HEK293 (cell line): ENCODE results near the gene APRT.

Source experiments
- CTCF ChIA-PET: fragments of 350-600 bp; formaldehyde crosslinking; extraction: SDS; loops from one replicate; lab custom pipeline; 2021; ENCODE audit warnings: antibody characterized with exemption; lab: Yijun Ruan, JAX
- POLR2A ChIA-PET: fragments of 300-600 bp; formaldehyde crosslinking; extraction: SDS; loops from one replicate; lab custom pipeline; 2020; ENCODE audit warnings: antibody characterized with exemption, inconsistent platforms; lab: Yijun Ruan, JAX
- H3K27ac ChIP-seq: fragments of 200-500 bp; sonication (Bioruptor generic); 2 replicates; pipeline ENCODE4 v1.5.1; 2014; ENCODE audit warnings: low read depth, low read length, control low read depth, inconsistent platforms; ENCODE audit errors: extremely low read depth
- H3K36me3 ChIP-seq, 2 experiments: fragments of 200-500 bp in 1 of 2; sonication (Bioruptor generic) in 1 of 2; 1 replicate in 1 of 2; 2 replicates in 1 of 2; pipeline ENCODE4 v1.5.1; 2014 to 2017; ENCODE audit warnings: inconsistent platforms in 2 of 2, low read length in 2 of 2; ENCODE audit not compliant: control insufficient read depth in 2 of 2, insufficient read depth in 1 of 2
- H3K4me1 ChIP-seq: fragments of 200-500 bp; sonication (Bioruptor generic); 2 replicates; pipeline ENCODE4 v1.5.1; 2014; ENCODE audit warnings: mild to moderate bottlenecking, low read length, inconsistent platforms; ENCODE audit not compliant: control insufficient read depth, insufficient read depth
- H3K4me3 ChIP-seq: 2 replicates; pipeline ENCODE4 v1.5.1; 2011; ENCODE audit warnings: low read depth, mild to moderate bottlenecking, control low read depth, low read length, moderate library complexity
- H3K9me3 ChIP-seq: fragments of 200-500 bp; sonication (Bioruptor generic); 2 replicates; pipeline ENCODE4 v1.5.1; 2014; ENCODE audit warnings: low read depth, low read length, inconsistent platforms; ENCODE audit not compliant: control insufficient read depth, insufficient read depth
- MEIS1 ChIP-seq: sonication (generic); formaldehyde crosslinking; IDR thresholded peaks from 2 replicates; pipeline ENCODE4 v1.8.1; 2022; ENCODE audit warnings: missing genetic modification reagents, mild to moderate bottlenecking, borderline replicate concordance
- OSR2 ChIP-seq: fragments of 450-650 bp; formaldehyde crosslinking; IDR thresholded peaks from 2 replicates; pipeline ENCODE4 v1.5.1; 2016; ENCODE audit warnings: missing biosample characterization, missing genetic modification characterization
- SETDB1 ChIP-seq: IDR thresholded peaks from one replicate; pipeline ENCODE4 v1.6.1; 2017; ENCODE audit warnings: mild to moderate bottlenecking, low read length, moderate library complexity, mixed read lengths; ENCODE audit not compliant: insufficient read length
- TRIM28 ChIP-seq: IDR thresholded peaks from 2 replicates; pipeline ENCODE4 v1.6.1; 2011; ENCODE audit warnings: low read length, control low read depth, borderline replicate concordance
- ZBTB1 ChIP-seq: fragments of 450-650 bp; formaldehyde crosslinking; IDR thresholded peaks from 2 replicates; pipeline ENCODE4 v1.5.1; 2016; ENCODE audit warnings: missing biosample characterization, missing genetic modification characterization
- ZBTB21 ChIP-seq: fragments of 450-650 bp; formaldehyde crosslinking; IDR thresholded peaks from 2 replicates; pipeline ENCODE4 v1.5.1; 2017; ENCODE audit warnings: missing biosample characterization, missing genetic modification characterization
- ZNF112 ChIP-seq: fragments of 450-650 bp; formaldehyde crosslinking; IDR thresholded peaks from 2 replicates; pipeline ENCODE4 v1.5.0; 2017; ENCODE audit warnings: missing biosample characterization, missing genetic modification characterization
- ZNF121 ChIP-seq: fragments of 450-650 bp; formaldehyde crosslinking; IDR thresholded peaks from 2 replicates; pipeline ENCODE4 v1.5.1; 2016; ENCODE audit warnings: missing biosample characterization, missing genetic modification characterization
- ZNF157 ChIP-seq: fragments of 450-650 bp; formaldehyde crosslinking; IDR thresholded peaks from 2 replicates; pipeline ENCODE4 v1.5.1; 2016; ENCODE audit warnings: missing biosample characterization, missing genetic modification characterization
- ZNF239 ChIP-seq: fragments of 450-650 bp; formaldehyde crosslinking; IDR thresholded peaks from 2 replicates; pipeline ENCODE4 v1.5.1; 2016; ENCODE audit warnings: missing biosample characterization, missing genetic modification characterization
- ZNF302 ChIP-seq: fragments of 450-650 bp; formaldehyde crosslinking; IDR thresholded peaks from 2 replicates; pipeline ENCODE4 v1.5.1; 2016; ENCODE audit warnings: missing biosample characterization, missing genetic modification characterization, low read depth
- ZNF366 ChIP-seq: fragments of 450-650 bp; formaldehyde crosslinking; conservative IDR thresholded peaks from 2 replicates; pipeline ENCODE4 v1.5.1; 2016; ENCODE audit warnings: missing biosample characterization, missing genetic modification characterization
- ZNF37A ChIP-seq: fragments of 450-650 bp; IDR thresholded peaks from 2 replicates; pipeline ENCODE4 v1.5.1; 2018; ENCODE audit warnings: missing biosample characterization, missing genetic modification characterization
- ZNF426 ChIP-seq: fragments of 450-650 bp; formaldehyde crosslinking; IDR thresholded peaks from 2 replicates; pipeline ENCODE4 v1.5.1; 2017; ENCODE audit warnings: missing biosample characterization, missing genetic modification characterization, mild to moderate bottlenecking, inconsistent platforms, moderate library complexity
- ZNF473 ChIP-seq: fragments of 450-650 bp; formaldehyde crosslinking; IDR thresholded peaks from 2 replicates; pipeline ENCODE4 v1.5.1; 2017; ENCODE audit warnings: missing biosample characterization, missing genetic modification characterization
- ZNF548 ChIP-seq: fragments of 450-650 bp; formaldehyde crosslinking; IDR thresholded peaks from 2 replicates; pipeline ENCODE4 v1.5.1; 2016; ENCODE audit warnings: missing biosample characterization, missing genetic modification characterization
- ZNF596 ChIP-seq: fragments of 450-650 bp; IDR thresholded peaks from 2 replicates; pipeline ENCODE4 v1.5.0; 2018; ENCODE audit warnings: missing biosample characterization, mild to moderate bottlenecking, missing genetic modification characterization, moderate library complexity
- ZNF600 ChIP-seq: fragments of 450-650 bp; formaldehyde crosslinking; IDR thresholded peaks from 2 replicates; pipeline ENCODE4 v1.5.1; 2016; ENCODE audit warnings: missing biosample characterization, missing genetic modification characterization
- ZNF830 ChIP-seq: fragments of 450-650 bp; IDR thresholded peaks from 2 replicates; pipeline ENCODE4 v1.5.0; 2018; ENCODE audit warnings: missing biosample characterization, missing genetic modification characterization, low read depth, mild to moderate bottlenecking, moderate library complexity
- ZSCAN16 ChIP-seq: fragments of 450-650 bp; formaldehyde crosslinking; IDR thresholded peaks from 2 replicates; pipeline ENCODE4 v1.5.1; 2016; ENCODE audit warnings: missing biosample characterization, missing genetic modification characterization
- ZSCAN23 ChIP-seq: fragments of 450-650 bp; formaldehyde crosslinking; IDR thresholded peaks from 2 replicates; pipeline ENCODE4 v1.5.1; 2016; ENCODE audit warnings: missing biosample characterization, missing genetic modification characterization
- TF ChIP-seq, protein P1 (sequence below): fragments of 450-650 bp; IDR thresholded peaks from 2 replicates; pipeline ENCODE4 v1.5.1; 2018; ENCODE audit warnings: missing biosample characterization, missing genetic modification characterization
- TF ChIP-seq, protein P2 (sequence below): fragments of 450-650 bp; formaldehyde crosslinking; IDR thresholded peaks from 2 replicates; pipeline ENCODE4 v1.5.1; 2017; ENCODE audit warnings: missing biosample characterization, missing genetic modification characterization
- TF ChIP-seq, protein P3 (sequence below): fragments of 450-650 bp; formaldehyde crosslinking; IDR thresholded peaks from 2 replicates; pipeline ENCODE4 v1.5.1; 2016; ENCODE audit warnings: missing biosample characterization, missing genetic modification characterization, borderline replicate concordance
- TF ChIP-seq, protein P4 (sequence below): fragments of 450-650 bp; formaldehyde crosslinking; IDR thresholded peaks from 2 replicates; pipeline ENCODE4 v1.5.1; 2016; ENCODE audit warnings: missing biosample characterization, missing genetic modification characterization

APRT gene

DNA sequence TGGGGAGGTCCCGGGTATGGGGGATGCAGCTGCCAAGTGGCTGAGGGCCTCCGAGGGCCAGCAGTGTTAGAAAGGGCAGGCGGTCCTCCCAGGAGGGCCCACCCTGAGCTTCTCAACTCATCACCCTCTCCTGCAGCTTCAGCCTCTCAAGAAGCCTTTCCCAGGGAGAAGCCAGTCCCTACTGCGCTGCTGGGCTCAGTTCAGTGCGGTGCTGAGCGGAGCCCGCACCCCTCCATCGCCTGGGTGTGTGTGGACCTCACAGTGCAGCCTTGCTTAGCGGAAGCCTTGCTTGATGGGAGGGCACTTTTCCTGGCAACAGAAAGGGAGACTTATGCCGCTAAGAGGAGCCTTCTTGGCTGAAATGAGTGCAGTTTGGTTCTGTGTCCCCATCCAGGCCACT lies 3.5 kb upstream of the APRT start:
- ChIA-PET CTCF (interaction anchor here (0.6 to 5.1 kb wide), 5 partner anchors 42 to 402 kb away, joined by 3 to 19 read pairs (median 4); partner anchors contain the start of genes CDH15 and ZNF778), POLR2A (interaction anchor here (0.7 kb wide), 1 partner anchor 43 kb away, joined by 3 read pairs; no protein-coding TSS in a partner anchor)
- H3K4me3 ChIP-seq: no peak overlapping the region
- no peak overlapping the region for H3K27ac ChIP-seq
- H3K4me1 ChIP-seq: peaks cover 3% of the 10 kb centered on the region; the same call in 1 of the 2 replicates
- peaks cover 0 to 9% of the 10 kb centered on the region in 2 experiments; a peak in 1 of 3 replicates for H3K36me3 ChIP-seq
- H3K9me3 ChIP-seq: no peaks in the 10 kb centered on the region
- TF ChIP-seq ZNF366 (no peak), ZSCAN23 (tag by site-specific recombination) (no peak), SETDB1 (no peak), OSR2 (tag by site-specific recombination) (no peak), ZNF548 (no peak), ZNF830 (tag by site-specific recombination) (no peak), ZNF112 (tag by site-specific recombination) (no peak), TRIM28 (no peak), ZBTB21 (tag by site-specific recombination) (no peak), ZNF302 (tag by site-specific recombination) (no peak), ZNF37A (tag by site-specific recombination) (no peak), ZNF239 (tag by site-specific recombination) (no peak), ZNF121 (tag by site-specific recombination) (no peak), ZBTB1 (no peak), ZSCAN16 (tag by site-specific recombination) (no peak)
- TF ChIP-seq, protein P1, sequence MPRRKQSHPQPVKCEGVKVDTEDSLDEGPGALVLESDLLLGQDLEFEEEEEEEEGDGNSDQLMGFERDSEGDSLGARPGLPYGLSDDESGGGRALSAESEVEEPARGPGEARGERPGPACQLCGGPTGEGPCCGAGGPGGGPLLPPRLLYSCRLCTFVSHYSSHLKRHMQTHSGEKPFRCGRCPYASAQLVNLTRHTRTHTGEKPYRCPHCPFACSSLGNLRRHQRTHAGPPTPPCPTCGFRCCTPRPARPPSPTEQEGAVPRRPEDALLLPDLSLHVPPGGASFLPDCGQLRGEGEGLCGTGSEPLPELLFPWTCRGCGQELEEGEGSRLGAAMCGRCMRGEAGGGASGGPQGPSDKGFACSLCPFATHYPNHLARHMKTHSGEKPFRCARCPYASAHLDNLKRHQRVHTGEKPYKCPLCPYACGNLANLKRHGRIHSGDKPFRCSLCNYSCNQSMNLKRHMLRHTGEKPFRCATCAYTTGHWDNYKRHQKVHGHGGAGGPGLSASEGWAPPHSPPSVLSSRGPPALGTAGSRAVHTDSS (tag by site-specific recombination): no peak
- TF ChIP-seq, protein P2, sequence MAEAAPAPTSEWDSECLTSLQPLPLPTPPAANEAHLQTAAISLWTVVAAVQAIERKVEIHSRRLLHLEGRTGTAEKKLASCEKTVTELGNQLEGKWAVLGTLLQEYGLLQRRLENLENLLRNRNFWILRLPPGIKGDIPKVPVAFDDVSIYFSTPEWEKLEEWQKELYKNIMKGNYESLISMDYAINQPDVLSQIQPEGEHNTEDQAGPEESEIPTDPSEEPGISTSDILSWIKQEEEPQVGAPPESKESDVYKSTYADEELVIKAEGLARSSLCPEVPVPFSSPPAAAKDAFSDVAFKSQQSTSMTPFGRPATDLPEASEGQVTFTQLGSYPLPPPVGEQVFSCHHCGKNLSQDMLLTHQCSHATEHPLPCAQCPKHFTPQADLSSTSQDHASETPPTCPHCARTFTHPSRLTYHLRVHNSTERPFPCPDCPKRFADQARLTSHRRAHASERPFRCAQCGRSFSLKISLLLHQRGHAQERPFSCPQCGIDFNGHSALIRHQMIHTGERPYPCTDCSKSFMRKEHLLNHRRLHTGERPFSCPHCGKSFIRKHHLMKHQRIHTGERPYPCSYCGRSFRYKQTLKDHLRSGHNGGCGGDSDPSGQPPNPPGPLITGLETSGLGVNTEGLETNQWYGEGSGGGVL (tag by site-specific recombination): no peak
- TF ChIP-seq, protein P3, sequence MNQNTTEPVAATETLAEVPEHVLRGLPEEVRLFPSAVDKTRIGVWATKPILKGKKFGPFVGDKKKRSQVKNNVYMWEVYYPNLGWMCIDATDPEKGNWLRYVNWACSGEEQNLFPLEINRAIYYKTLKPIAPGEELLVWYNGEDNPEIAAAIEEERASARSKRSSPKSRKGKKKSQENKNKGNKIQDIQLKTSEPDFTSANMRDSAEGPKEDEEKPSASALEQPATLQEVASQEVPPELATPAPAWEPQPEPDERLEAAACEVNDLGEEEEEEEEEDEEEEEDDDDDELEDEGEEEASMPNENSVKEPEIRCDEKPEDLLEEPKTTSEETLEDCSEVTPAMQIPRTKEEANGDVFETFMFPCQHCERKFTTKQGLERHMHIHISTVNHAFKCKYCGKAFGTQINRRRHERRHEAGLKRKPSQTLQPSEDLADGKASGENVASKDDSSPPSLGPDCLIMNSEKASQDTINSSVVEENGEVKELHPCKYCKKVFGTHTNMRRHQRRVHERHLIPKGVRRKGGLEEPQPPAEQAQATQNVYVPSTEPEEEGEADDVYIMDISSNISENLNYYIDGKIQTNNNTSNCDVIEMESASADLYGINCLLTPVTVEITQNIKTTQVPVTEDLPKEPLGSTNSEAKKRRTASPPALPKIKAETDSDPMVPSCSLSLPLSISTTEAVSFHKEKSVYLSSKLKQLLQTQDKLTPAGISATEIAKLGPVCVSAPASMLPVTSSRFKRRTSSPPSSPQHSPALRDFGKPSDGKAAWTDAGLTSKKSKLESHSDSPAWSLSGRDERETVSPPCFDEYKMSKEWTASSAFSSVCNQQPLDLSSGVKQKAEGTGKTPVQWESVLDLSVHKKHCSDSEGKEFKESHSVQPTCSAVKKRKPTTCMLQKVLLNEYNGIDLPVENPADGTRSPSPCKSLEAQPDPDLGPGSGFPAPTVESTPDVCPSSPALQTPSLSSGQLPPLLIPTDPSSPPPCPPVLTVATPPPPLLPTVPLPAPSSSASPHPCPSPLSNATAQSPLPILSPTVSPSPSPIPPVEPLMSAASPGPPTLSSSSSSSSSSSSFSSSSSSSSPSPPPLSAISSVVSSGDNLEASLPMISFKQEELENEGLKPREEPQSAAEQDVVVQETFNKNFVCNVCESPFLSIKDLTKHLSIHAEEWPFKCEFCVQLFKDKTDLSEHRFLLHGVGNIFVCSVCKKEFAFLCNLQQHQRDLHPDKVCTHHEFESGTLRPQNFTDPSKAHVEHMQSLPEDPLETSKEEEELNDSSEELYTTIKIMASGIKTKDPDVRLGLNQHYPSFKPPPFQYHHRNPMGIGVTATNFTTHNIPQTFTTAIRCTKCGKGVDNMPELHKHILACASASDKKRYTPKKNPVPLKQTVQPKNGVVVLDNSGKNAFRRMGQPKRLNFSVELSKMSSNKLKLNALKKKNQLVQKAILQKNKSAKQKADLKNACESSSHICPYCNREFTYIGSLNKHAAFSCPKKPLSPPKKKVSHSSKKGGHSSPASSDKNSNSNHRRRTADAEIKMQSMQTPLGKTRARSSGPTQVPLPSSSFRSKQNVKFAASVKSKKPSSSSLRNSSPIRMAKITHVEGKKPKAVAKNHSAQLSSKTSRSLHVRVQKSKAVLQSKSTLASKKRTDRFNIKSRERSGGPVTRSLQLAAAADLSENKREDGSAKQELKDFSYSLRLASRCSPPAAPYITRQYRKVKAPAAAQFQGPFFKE: no peak

DNA sequence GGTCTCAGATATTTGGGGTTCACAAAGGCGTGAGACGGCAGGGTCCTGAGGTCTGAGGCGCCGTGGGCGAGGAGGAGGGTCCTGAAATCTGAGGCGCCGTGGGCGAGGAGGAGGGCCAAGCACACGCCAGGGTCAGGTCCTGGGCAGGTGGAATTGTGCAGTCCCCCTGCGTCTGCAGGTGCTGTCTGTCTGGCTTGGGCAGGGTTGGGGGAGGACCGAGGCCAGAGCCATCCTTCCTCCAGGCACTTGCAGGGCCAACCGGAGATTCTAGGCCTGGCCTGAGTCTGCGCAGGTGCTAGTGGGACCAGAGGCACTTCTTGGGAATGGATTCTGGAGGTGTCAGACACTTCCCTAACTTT lies 2.4 kb upstream of the APRT start:
- no peak overlapping the region for H3K4me3 ChIP-seq
- peaks cover 3% of the 10 kb centered on the region; the same call in 1 of the 2 replicates for H3K4me1 ChIP-seq
- H3K27ac ChIP-seq: no peak overlapping the region
- ChIA-PET POLR2A (no interaction called here), CTCF (interaction anchor here (5.1 kb wide), 1 partner anchor 353 kb away, joined by 19 read pairs; no protein-coding TSS in a partner anchor)
- H3K36me3 ChIP-seq: peaks cover 0 to 20% of the 10 kb centered on the region in 2 experiments; a peak in 1 of 3 replicates
- no peaks in the 10 kb centered on the region for H3K9me3 ChIP-seq
- TF ChIP-seq, protein P4, sequence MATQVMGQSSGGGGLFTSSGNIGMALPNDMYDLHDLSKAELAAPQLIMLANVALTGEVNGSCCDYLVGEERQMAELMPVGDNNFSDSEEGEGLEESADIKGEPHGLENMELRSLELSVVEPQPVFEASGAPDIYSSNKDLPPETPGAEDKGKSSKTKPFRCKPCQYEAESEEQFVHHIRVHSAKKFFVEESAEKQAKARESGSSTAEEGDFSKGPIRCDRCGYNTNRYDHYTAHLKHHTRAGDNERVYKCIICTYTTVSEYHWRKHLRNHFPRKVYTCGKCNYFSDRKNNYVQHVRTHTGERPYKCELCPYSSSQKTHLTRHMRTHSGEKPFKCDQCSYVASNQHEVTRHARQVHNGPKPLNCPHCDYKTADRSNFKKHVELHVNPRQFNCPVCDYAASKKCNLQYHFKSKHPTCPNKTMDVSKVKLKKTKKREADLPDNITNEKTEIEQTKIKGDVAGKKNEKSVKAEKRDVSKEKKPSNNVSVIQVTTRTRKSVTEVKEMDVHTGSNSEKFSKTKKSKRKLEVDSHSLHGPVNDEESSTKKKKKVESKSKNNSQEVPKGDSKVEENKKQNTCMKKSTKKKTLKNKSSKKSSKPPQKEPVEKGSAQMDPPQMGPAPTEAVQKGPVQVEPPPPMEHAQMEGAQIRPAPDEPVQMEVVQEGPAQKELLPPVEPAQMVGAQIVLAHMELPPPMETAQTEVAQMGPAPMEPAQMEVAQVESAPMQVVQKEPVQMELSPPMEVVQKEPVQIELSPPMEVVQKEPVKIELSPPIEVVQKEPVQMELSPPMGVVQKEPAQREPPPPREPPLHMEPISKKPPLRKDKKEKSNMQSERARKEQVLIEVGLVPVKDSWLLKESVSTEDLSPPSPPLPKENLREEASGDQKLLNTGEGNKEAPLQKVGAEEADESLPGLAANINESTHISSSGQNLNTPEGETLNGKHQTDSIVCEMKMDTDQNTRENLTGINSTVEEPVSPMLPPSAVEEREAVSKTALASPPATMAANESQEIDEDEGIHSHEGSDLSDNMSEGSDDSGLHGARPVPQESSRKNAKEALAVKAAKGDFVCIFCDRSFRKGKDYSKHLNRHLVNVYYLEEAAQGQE (tag by site-specific recombination): no peak
- TF ChIP-seq MEIS1 (CRISPR knock-in tag) (no peak), ZNF426 (tag by site-specific recombination) (no peak), ZNF600 (no peak), TRIM28 (no peak), ZNF157 (tag by site-specific recombination) (no peak), ZNF596 (tag by site-specific recombination) (no peak), ZNF473 (tag by site-specific recombination) (no peak)
